NCI-H345 treated with DMSO at 0.1 percent for 48 hours (cell line): ENCODE data around the gene RIOK1.
"Not testable (repeated sequence)": the region's sequence is repeated elsewhere in the genome, so short reads cannot be mapped to it uniquely, and the experiment has no call there.

Source experiments
- DNase-seq: peaks from one replicate; lab custom pipeline; 2025; ENCODE audit not compliant: unreplicated experiment; lab: John Stamatoyannopoulos, UW

Gene RIOK1

GRCh38 chr6:7439228-7439627 is 49.6 kb downstream of the RIOK1 start:
- DNase-seq, result no peak

- DNase-seq, result no peak
These were observed 50.9 kb downstream of the RIOK1 start for GRCh38 chr6:7440476-7440875.

- no peak for DNase-seq
These were observed 51.6 kb downstream of the RIOK1 start for GRCh38 chr6:7441048-7441775.

- DNase-seq, result no peak
These were observed 52.9 kb downstream of the RIOK1 start for GRCh38 chr6:7442467-7442866.

- no peak for DNase-seq
These were observed 55.5 kb downstream of the RIOK1 start for GRCh38 chr6:7445101-7445500.

- DNase-seq, result no peak
These were observed 56.4 kb downstream of the RIOK1 start for GRCh38 chr6:7445885-7446461.

GRCh38 chr6:7446619-7447325 is 57.2 kb downstream of the RIOK1 start:
- DNase-seq, result no peak

- DNase-seq, result no peak
These were observed 58.6 kb downstream of the RIOK1 start for GRCh38 chr6:7448232-7448631.

GRCh38 chr6:7449018-7449417 is 59.4 kb downstream of the RIOK1 start:
- DNase-seq, result no peak

GRCh38 chr6:7451326-7451725 is 61.7 kb downstream of the RIOK1 start:
- no peak for DNase-seq

- no peak for DNase-seq
These were observed 63.3 kb downstream of the RIOK1 start for GRCh38 chr6:7452898-7453297.

GRCh38 chr6:7454696-7455358 is 65.2 kb downstream of the RIOK1 start:
- no peak for DNase-seq

- DNase-seq, result not testable (repeated sequence)
These were observed 66.7 kb downstream of the RIOK1 start for GRCh38 chr6:7456302-7456701.

- no peak for DNase-seq
These were observed 71.8 kb downstream of the RIOK1 start for GRCh38 chr6:7461416-7461815.

GRCh38 chr6:7463785-7464184 is 74.2 kb downstream of the RIOK1 start:
- DNase-seq, result no peak

GRCh38 chr6:7467007-7467897 is 77.6 kb downstream of the RIOK1 start:
- no peak for DNase-seq
